ENCODE measurements around the gene NUP98. TPM values are rescaled to one million over a fixed set of nuclear protein-coding genes. Genes with fewer than 3 reads are reported as not detected.

The NUP98 gene
- total RNA-seq, 1 experiment from 2014 or later, result 128 TPM

- H3K27me3 ChIP-seq (ENCODE audit: low read length), result no peaks in the 10 kb centered on the region
- no peaks in the 10 kb centered on the region for H3K79me2 ChIP-seq (ENCODE audit: low read length)
- no peaks in the 10 kb centered on the region for H3K9me2 ChIP-seq (replicated peaks; ENCODE audit: low read length)
- ChIA-PET POLR2A (ENCODE audit: unreplicated experiment) (no interaction called here), CTCF (no interaction called here)
- no peaks in the 10 kb centered on the region for H3F3A ChIP-seq (ENCODE audit: low read length, unreplicated experiment)
- H3K4me1 ChIP-seq (ENCODE audit: insufficient read depth, low read length), result no peaks in the 10 kb centered on the region
- no peak for TF ChIP-seq CTCF (conservative IDR thresholded peaks at IDR 0.05; ENCODE audit: low read depth, low read length)
- no peak for TF ChIP-seq EZH2 (IDR thresholded peaks at IDR 0.05; ENCODE audit: low read length, unreplicated experiment)
- no peak for TF ChIP-seq EZH2phosphoT487 (IDR thresholded peaks at IDR 0.05; ENCODE audit: borderline replicate concordance, low read length)
- no peak overlapping the region for H3K9ac ChIP-seq (ENCODE audit: low read length)
- no peaks in the 10 kb centered on the region for H4K20me1 ChIP-seq (ENCODE audit: low read length)
- no peak overlapping the region for H3K4me3 ChIP-seq (ENCODE audit: low read length)
- no peak for DNase-seq
- no peak overlapping the region for H3K27ac ChIP-seq (ENCODE audit: low read length)
- H3K4me2 ChIP-seq (ENCODE audit: low read length), result no peak overlapping the region
- ATAC-seq, result no peak
- BruUV-seq (replicated peaks), result no TSS peak
- no peaks in the 10 kb centered on the region for H3K9me3 ChIP-seq (ENCODE audit: low read length)
- no peaks in the 10 kb centered on the region for H3K36me3 ChIP-seq (ENCODE audit: low read depth, low read length)
- intact Hi-C loops (cut with micrococcal nuclease), result no loop called here
- H2AFZ ChIP-seq (ENCODE audit: low read length), result no peak overlapping the region
Measured at GRCh38 chr11:3666023-3666530, 131.3 kb downstream of the NUP98 start.

- Histone ChIP-seq H3K4me3 (ENCODE audit: low read length) (no peak overlapping the region), H3F3A (ENCODE audit: low read length, unreplicated experiment) (no peaks in the 10 kb centered on the region), H3K79me2 (ENCODE audit: low read length) (no peaks in the 10 kb centered on the region), H2AFZ (ENCODE audit: low read length) (no peak overlapping the region), H3K36me3 (ENCODE audit: low read depth, low read length) (no peaks in the 10 kb centered on the region), H3K4me2 (ENCODE audit: low read length) (no peak overlapping the region), H3K9me3 (ENCODE audit: low read length) (no peaks in the 10 kb centered on the region), H4K20me1 (ENCODE audit: low read length) (no peaks in the 10 kb centered on the region), H3K27ac (ENCODE audit: low read length) (no peak overlapping the region), H3K9ac (ENCODE audit: low read length) (no peak overlapping the region), H3K27me3 (ENCODE audit: low read length) (no peaks in the 10 kb centered on the region), H3K9me2 (replicated peaks; ENCODE audit: low read length) (no peaks in the 10 kb centered on the region), H3K4me1 (ENCODE audit: insufficient read depth, low read length) (no peaks in the 10 kb centered on the region)
- TF ChIP-seq EZH2phosphoT487 (IDR thresholded peaks at IDR 0.05; ENCODE audit: borderline replicate concordance, low read length) (no peak), CTCF (conservative IDR thresholded peaks at IDR 0.05; ENCODE audit: low read depth, low read length) (no peak), EZH2 (IDR thresholded peaks at IDR 0.05; ENCODE audit: low read length, unreplicated experiment) (no peak)
- BruUV-seq (replicated peaks), result no TSS peak
- ChIA-PET POLR2A (ENCODE audit: unreplicated experiment) (no interaction called here), CTCF (no interaction called here)
- no peak for ATAC-seq
- intact Hi-C loops (cut with micrococcal nuclease), result no loop called here
- DNase-seq, result no peak
Measured at GRCh38 chr11:3665336-3666022, 131.9 kb downstream of the NUP98 start.

- Histone ChIP-seq H3K4me1 (ENCODE audit: insufficient read depth, low read length) (no peaks in the 10 kb centered on the region), H4K20me1 (ENCODE audit: low read length) (no peaks in the 10 kb centered on the region), H3K36me3 (ENCODE audit: low read depth, low read length) (no peaks in the 10 kb centered on the region), H3K9ac (ENCODE audit: low read length) (no peak overlapping the region), H3K9me2 (replicated peaks; ENCODE audit: low read length) (no peaks in the 10 kb centered on the region), H3K27me3 (ENCODE audit: low read length) (no peaks in the 10 kb centered on the region), H3K9me3 (ENCODE audit: low read length) (no peaks in the 10 kb centered on the region), H3F3A (ENCODE audit: low read length, unreplicated experiment) (no peaks in the 10 kb centered on the region), H3K4me3 (ENCODE audit: low read length) (no peak overlapping the region), H3K79me2 (ENCODE audit: low read length) (no peaks in the 10 kb centered on the region), H3K27ac (ENCODE audit: low read length) (no peak overlapping the region), H3K4me2 (ENCODE audit: low read length) (no peak overlapping the region), H2AFZ (ENCODE audit: low read length) (no peak overlapping the region)
- POLR2A ChIA-PET (ENCODE audit: unreplicated experiment), result no interaction called here
- intact Hi-C loops (cut with micrococcal nuclease), result no loop called here
- BruUV-seq (replicated peaks), result no TSS peak
- TF ChIP-seq EZH2 (IDR thresholded peaks at IDR 0.05; ENCODE audit: low read length, unreplicated experiment), result no peak
- no peak for TF ChIP-seq EZH2phosphoT487 (IDR thresholded peaks at IDR 0.05; ENCODE audit: borderline replicate concordance, low read length)
- TF ChIP-seq CTCF (conservative IDR thresholded peaks at IDR 0.05; ENCODE audit: low read depth, low read length), result no peak
- ATAC-seq, result no peak
- CTCF ChIA-PET, result no interaction called here
- DNase-seq, result no peak
Measured at GRCh38 chr11:3664032-3664630, 133.2 kb downstream of the NUP98 start.
